CD1c-positive myeloid dendritic cell (primary cell): ENCODE measurements around the gene CDK10.
A peak's percentile ranks its signal among the peaks of the same experiment; 100 is the strongest.
"Not testable (repeated sequence)": the region's sequence is repeated elsewhere in the genome, so short reads cannot be mapped to it uniquely, and the experiment has no call there.

Source experiments
- DNase-seq: peaks from one replicate; pipeline ENCODE4 v3.0.0-alpha.2; 2016; ENCODE audit errors: extremely low spot score

The CDK10 gene

DNA sequence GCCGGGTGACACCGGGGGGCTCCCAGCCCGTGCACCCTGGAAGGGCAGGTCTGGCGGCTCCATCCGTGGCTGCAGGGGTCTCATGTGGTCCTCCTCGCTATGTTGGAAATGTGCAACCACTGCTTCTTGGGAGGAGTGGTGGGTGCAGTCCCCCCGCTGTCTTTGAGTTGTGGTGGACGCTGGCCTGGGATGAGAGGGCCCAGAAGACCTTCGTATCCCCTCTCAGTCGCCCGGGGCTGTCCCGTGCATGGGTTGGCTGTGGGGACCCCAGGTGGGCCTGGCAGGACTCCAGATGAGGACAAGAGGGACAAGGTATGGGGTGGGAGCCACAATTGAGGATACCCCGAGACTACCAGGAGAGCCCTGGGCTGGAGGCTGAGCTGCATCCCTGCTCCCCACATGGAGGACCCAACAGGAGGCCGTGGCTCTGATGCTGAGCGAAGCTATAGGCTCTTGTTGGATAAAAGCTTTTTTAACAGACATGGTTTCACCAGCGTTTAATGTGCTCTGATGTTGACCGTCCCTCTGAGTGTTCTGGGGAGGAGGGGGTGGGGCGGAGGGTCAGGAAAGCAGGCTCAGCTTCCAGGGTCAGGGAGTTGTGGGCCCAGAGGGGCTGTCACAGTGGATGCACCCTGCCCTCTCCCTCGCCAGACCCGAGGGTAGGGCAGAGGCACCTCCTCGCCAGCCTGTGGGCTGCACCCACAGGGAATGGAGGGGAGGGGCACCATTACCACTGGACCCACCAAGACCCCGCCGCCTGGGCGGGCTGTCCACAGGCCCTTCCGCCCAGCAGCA, 9.6 kb downstream of the CDK10 start:
- DNase-seq = no peak

DNA sequence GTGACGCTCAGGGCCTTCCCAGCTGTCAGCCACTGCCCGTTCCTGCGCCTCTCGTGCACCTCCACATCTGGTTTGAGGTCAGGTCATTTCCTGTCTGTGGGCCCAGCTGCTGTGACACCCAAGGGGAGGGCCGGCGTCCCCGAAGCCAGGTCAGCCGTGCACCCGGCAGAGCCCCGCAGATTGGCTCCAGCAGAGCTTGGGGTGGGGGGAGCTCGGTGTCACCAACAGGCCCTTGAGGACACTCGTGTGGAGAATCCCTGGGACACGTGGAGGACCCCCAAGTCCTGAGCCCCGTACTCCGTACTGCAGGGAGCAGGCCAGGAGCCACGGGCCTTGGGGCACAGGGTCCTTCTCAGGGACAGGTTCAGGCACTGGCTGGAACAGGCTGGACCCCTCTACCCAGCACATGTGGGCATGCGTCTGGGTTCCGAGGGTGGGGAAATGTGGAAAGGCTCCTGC, 10.2 kb downstream of the CDK10 start:
- no peak for DNase-seq

DNA sequence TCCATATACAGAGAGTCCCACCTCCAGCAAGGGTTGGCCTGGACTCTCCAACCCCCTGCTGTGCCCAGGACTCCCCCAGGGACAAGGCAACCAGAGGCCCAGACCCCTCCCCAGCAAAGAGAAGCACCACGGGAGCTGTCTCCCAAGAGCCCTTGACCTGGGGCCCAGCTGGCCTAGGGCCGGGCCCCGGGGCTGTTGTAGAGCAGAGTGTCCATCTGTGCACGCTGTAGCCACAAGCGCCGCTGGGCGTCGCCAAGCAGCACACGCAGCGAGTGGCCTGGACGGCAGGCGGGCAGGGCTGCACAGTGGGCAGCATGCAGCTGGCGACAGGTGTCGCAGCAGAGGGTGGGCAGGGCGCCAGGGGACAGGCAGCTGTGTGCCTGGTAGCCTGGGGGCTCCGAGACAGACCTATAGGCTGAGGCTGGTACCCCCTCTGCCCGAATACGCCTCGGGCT, 10.7 kb downstream of the CDK10 start:
- no peak for DNase-seq

DNA sequence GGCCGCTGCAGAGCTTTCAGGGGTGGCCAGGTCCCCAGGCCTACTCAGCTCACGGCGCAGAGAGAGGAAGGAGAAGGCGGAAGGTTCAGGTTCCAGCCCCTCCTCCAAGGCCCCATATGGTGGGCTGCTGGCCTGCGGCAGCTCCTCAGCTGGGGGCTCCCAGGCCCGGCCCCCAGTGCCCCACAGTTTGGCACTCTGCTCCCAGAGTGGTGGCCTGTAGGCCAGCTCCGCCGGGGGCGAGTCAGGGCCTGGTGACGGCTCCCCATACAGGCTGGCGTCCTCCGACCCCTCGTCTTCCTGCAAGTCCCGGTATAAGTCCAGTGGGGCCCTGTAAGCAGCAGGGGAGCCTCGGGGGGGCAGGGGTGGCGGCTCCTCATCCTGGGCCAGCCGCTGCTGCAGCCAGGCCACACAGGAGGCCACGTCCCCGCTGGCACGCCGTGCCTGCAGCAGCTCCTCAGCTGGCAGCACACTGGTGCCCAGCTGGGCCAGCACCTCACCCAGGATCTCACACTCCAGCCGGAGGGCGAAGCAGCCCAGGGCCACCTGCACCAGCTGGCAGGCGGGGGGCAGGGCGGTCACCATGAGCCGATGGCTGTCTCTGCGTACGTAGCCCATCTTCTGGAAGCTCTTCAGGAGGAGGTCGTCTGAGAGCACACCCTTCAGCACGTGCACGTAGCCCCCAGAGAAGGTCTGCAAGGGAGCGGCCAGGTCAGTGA, 11.3 kb downstream of the CDK10 start:
- DNase-seq = no peak

DNA sequence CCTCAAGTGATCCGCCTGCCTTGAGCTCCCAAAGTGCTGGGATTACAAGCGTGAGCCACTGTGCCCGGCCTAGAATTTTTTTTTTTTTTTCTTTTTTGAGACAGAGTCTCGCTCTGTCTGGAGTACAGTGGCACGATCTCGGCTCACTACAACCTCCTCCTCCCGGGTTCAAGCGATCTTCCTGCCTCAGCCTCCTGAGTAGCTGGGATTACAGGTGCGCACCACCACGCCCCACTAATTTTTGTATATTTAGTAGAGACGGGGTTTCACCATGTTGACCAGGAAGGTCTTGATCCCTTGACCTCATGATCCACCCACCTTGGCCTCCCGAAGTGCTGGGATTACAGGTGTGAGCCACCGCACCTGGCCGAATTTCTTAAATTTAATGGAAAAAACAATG, 12.2 kb downstream of the CDK10 start:
- not testable (repeated sequence) for DNase-seq

DNA sequence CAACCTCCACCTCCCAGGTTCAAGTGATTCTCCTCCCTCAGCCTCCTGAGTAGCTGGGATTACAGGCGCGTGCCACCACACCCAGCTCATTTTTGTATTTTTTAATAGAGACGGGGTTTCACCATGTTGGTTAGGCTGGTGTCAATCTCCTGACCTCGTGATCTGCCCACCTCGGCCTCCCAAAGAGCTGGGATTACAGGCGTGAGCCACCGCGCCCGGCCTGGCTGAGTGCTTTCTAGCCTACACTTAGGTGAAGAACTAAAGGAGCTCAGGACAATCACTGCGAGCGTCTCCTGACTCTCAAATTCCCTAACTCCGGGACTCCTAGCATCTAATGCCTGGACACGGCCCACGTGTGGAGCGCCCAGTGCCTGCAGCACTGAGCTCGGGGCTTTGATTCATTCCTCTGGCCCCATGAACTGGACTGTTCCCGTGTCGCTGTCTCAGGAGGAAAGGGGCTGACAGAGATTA, 13.2 kb downstream of the CDK10 start:
- not testable (repeated sequence) for DNase-seq

DNA sequence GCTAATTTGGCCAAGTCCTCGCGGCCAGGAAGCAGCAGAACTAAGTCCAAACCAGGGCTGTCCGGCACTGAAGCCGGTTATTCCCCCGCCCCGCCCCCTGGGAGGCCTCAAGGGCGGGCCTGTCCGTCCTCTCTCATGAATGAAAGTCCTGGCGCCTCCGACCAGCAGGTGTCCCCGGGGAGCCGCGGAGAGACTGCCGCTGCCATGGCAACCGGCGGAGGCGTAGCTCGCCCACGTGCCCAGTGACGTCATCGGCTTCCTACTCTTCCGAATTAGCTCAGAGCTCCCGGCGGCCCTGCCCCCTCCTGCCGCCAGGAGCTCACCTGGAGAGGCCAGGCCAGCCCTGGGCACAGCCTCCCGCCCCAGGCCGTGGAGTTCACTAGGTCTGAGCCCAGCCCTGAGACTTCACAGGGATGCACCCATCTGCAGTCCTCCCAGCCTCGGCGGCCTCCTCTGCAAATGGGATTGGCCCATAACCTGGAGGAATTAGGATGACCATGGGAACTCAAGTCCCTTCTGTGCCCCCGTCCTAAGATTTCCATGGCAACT, 13.7 kb downstream of the CDK10 start:
- peak; percentile 99 for DNase-seq

DNA sequence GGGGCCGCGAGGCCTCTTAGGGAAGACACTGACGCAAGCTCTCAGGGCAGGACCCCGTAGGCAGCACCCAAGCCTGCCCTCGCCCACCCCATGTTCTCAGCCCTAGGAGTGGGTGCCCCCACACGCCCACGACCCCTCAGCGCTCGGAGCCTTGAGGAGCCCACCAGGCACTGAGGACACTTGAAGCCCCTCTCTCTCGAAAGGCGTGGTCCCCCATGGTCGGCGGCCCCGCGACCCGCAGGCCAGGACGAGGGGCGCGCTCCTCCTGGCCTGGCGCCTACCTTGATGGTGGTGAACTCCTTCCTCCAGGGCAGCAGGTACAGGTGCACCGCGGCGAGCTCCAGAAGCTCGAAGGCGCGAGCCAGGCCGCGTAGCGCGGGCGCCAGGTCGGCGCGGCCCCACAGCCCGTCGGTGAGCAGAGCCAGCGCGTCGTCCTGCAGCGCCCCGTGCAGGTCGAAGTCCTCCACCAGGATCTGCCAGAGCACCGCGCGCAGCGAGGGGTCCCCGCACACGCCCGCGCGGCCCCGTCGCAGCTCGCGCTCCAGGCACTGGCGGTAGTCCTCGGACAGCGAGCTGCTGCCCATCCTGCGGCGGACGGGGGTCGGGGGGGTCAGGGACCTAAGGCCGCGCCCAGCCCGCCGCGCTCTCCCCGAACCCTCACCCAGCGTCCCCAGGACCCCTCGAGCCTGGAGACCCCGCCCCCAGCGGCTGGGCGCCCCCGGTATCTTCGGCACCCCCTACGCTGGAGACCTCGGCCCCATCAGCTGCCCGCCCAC, 14.3 kb downstream of the CDK10 start:
- peak; percentile 52 for DNase-seq

DNA sequence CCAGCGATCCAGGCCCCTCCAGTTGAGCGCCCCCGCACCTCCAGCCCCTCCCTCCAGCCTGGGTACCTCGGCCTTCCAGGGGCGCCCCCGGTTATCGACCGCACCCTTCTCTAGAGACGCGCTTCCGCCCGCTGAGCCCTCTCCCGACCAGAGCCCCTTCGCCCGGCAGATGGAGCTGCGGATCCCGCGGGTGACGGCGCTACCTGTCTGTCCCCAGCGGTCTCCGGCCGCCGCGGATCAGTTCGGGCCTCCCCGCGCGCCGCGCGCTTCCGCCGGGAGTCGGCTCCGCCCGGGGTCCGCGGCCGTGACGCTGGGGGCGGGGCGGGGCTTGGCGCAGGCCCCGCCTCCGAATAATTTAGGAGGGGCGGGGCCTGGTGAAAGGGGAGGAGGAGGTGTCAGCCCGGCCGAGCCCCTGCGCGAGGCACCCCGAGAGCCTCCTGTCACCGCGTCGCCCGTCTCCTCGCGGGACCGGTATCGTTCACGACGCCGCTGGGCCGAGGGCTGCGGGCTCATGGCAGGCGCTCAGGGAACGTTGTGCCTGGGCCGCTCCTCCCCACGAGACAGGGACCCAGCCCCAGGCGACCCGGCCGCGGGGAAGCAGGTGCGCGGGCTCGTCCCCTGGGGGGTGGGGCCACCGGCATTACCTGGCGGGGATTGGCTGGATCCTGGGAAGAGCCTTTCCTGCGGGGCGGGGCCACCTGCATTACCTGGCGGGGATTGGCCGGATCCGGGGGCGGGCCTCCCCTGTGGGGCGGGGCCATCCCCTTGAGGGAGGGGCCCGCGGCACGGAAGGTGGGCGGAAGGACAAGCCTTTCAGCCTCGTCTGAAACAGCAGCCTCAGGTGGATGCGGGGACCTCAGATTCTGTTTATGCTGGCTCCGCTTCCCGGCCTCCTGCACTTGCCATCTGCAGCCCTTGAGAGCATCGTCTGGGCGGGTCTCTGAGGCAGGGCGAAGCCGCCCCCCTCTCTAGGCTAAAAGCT, 15.2 kb downstream of the CDK10 start, which contains the start of gene SPATA2L:
TSS of gene SPATA2L (minus strand) at position 281 of the 982 bp plus-strand sequence. CDS start 473 bp downstream, outside the sequence.
- DNase-seq = peak; percentile 97

DNA sequence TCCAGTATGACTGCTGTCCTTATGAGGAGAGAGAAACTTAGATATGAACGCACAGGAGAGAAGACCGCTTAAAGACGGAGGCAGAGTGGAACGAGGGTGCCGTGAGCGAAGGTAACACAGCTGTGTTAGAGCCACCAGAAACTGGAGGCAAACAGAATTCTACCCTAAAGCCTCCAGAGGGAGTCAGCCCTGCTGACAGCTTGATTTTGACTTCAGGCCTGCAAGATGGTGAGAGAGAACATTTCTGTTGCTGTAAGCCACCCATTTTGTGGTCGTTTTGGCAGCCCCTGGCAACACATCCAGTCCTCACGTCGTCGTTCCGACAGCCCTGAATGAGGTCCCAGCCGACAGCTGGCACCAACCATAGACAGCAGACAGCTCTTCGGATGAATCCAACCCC, 17.8 kb downstream of the CDK10 start:
- no peak for DNase-seq

DNA sequence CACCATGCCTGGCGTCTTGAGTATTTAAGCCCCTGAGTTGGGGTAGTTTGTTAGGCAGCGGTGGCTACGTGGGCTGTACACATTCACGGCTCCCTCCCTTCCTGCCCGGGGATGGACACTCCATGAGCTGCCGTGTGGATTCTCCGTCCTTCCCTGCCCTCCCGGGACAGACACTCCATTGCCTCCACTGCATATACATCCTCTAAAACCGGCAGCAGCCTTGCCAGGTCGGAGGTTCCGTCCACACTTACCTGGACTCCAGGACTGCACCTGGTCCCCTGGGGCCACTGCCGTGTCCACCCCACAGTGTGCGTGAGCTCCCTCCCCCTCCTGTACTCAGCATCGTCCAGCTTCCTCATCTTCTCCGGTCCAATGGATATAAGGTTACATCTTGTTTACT, 18.5 kb downstream of the CDK10 start:
- DNase-seq = no peak

DNA sequence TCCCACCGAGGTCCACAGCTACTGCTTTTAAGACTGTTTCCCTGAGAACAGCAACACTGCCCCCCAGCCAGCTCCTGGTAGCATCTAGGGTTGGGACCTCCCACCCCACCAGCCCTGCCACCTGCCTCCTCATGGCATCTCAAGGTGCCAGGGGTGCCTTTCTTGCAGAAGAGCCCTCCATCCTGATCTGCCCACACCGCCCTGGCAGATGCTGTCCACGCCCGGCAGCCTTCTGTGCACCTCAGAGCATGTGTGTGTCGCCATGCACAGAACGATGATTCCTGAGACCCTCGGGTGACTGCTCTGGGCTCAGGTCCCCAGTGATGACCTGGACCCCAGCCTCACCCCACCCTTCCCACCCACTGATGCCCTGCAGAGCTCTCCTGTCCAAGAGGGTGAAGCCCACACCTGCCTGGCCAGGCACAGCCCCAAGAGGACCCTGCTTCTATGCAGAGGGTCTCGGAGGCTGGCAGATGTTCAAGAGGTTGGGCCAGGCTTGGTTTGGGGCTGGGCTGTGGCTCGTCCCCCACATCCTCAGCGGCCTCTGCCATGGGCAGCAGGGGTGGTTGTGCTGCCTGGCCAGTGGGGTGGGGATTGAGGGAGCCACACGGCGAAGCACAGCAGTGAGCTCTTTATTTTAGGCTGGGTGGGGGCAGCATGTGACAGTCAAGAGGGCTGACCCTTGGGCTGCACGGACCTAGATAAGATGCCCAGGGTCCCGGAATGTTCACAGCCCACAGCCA, 20.2 kb downstream of the CDK10 start:
- DNase-seq = no peak

DNA sequence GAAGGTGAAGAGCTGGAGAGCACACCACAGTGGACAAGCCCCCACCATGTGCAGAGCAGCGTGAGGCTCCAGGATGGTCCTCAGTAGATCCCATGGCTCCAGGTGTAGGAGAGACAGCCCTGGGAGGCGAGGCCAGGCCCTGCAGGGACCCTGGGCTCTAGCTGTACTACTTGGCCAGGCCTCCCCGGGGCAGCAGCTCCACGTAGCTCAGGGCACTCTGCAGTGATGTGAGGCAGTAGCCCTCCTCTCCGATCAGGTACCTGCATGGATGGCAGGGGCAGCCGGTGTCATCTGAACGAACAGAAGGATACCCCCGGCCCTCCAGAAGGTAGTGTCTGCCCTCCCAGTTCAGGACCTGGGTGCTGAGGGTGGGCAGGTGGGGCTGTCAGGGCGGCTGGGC, 21.2 kb downstream of the CDK10 start:
- no peak for DNase-seq

DNA sequence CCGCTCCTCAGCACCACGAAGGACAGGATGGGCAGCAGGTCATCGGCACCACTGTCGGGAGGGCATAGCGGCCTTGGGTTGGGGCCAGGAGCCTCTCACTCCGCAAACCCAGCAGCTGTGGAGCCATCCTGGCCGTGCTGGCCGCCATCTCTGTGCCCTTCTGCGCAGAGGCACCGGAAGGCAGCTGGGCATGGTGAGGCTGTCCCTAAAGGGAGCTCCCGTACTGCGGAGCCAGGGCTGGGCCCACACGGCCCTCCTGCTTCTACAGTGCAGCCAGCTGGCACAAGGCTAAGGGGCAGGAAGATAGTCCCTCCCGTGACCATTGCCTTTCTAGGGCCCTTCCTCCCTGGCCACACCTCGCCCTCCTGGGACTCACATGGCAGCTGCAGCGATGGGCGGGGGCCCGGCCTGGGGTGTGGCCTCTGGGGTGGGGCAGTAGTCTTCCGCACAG, 22.0 kb downstream of the CDK10 start:
- DNase-seq = no peak

DNA sequence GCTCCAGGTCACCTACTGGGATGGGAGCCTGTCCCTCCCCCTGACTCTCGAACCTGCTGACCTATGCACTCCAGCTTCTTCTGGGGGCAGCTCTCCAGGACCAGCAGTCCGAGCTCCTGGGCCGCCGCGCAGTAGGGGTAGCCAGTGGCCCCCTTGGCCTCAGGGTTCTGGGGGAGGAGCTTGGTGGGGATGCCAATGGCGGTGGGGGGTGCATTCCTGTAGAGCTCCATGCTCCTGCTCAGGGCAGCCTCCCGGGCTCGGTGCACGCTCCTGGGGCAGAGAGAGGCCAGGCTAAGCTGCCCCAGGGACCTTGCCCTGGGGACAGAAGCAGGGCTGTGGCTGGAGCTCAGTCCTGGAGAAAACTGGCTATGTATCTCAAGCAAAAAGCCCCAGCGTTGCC, 22.7 kb downstream of the CDK10 start:
- DNase-seq = no peak

DNA sequence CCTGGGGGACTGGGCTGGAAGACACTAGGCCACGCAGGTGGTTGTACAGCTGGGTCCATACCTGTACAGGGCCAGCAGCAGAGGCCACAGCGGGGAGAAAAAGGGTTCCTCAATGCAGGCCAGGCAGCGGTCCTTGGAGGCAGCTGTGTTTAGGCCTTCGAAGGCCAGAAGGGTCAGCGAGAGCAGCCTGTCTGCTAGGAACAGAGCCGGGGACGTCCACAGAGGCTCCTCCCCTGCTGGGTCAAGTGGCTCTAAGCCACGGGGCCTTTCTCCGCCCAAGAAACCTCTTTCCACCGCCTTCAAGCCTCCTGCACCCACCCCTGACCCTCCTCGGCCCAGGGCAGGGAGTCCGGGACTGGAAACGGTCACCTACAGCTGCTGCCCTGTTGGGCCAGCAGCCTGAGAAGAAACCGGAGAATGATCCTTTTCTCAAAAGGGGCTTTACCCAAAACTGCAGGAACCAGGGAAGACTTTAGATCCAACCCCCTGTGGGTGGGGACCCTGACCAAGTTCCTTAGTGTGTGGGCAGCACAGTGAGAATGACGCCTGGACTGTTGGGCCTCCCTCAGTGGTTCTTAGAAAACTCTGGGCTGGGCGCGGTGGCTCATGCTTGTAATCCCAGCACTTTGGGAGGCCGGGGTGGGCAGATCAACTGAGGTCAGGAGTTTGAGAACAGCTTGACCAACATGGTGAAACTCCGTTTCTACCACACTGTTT, 23.4 kb downstream of the CDK10 start:
- peak; percentile 54 for DNase-seq

DNA sequence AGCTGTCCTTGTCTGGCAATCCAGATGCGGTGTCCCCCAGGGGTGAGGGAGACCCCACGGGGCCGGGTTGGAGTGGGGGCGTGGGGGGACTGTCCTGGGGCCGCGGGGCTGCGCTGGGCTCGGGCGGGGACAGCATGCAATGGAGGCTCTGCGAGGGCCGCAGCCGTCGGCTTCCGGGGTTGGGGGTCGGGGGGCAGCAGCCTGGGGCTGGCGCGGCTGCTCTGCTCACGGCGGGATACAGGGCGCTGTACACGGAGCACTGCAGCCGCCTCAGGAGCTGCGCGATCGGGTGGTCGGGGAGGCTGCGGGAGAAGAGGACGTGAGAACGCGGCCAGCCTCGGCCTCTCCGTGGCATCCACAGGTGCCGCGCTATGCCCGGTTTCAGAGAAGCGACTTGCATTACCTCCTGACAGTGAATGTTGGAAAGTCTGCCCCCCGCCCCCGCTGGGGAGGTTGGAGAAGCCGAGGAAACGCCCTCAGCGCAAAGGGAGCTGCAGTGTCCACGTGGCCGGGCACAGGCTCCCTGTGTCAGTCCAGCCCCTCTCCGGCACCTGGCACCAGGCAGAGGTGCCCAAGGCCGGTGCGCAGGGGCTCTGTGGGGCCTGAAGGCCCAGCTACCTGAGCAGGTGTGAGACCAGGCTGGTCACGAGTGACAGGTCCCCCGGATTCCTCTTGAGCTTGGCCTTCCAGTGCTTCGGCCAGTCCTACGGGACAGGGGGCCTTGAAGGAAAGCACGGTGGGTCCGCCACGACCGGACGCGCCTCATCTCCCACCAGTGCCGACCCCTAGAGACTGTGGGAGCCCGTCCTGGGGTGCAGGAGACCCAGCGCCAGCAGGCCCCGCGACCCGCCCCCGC, 24.4 kb downstream of the CDK10 start:
- DNase-seq = no peak
